ENCODE measurements around the gene SPARC.

GRCh38 chr5:151667083-151667482, 19.6 kb downstream of the SPARC start:
- TF ChIP-seq POLR2A (IDR thresholded peaks at IDR 0.05): no peak
- no peak for TF ChIP-seq CTCF (IDR thresholded peaks at IDR 0.05)
- no peak for TF ChIP-seq POLR2AphosphoS5 (IDR thresholded peaks at IDR 0.05; ENCODE audit: insufficient read depth in 1 of 2, low read depth in 1 of 2)
